ENCODE measurements around the gene PRLH. TPM values are rescaled to one million over a fixed set of nuclear protein-coding genes. Genes with fewer than 3 reads are reported as not detected.

Gene PRLH
- total and polyA plus RNA-seq, 2 of the 13 experiments (the other 11 are each of a cell fraction or from before 2014, with no cell fraction given): not detected

DNA sequence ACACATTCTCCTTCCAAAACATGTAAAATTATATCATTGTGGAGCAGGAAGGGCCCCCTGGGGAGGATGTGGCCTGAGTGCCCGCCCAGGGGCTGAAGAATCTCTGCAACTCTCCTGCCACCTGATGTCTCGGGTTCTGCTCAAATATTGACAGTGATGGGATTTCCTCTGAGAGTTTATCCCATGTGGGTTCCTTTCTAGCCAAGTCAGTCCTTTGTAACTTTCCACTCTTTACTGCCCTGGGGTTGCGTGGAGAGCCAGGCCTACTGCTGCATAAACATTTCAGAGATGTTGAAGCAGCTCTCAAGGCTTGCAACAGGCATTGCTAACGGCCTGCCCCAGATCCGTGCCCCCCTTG lies 28.1 kb downstream of the PRLH start (continued):
- TF ChIP-seq, protein P1, sequence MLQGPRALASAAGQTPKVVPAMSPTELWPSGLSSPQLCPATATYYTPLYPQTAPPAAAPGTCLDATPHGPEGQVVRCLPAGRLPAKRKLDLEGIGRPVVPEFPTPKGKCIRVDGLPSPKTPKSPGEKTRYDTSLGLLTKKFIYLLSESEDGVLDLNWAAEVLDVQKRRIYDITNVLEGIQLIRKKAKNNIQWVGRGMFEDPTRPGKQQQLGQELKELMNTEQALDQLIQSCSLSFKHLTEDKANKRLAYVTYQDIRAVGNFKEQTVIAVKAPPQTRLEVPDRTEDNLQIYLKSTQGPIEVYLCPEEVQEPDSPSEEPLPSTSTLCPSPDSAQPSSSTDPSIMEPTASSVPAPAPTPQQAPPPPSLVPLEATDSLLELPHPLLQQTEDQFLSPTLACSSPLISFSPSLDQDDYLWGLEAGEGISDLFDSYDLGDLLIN (CRISPR knock-in tag; IDR thresholded peaks at IDR 0.05; ENCODE audit: borderline replicate concordance): no peak
- TF ChIP-seq SIN3A (IDR thresholded peaks at IDR 0.05; ENCODE audit: borderline replicate concordance, low read depth, low read length): 0 out of 2 replicates have a peak, but pooled peaks have one; percentile 49
- no peak for TF ChIP-seq ZNF773 (CRISPR knock-in tag; IDR thresholded peaks at IDR 0.05; ENCODE audit: borderline replicate concordance)
- TF ChIP-seq, protein P2, sequence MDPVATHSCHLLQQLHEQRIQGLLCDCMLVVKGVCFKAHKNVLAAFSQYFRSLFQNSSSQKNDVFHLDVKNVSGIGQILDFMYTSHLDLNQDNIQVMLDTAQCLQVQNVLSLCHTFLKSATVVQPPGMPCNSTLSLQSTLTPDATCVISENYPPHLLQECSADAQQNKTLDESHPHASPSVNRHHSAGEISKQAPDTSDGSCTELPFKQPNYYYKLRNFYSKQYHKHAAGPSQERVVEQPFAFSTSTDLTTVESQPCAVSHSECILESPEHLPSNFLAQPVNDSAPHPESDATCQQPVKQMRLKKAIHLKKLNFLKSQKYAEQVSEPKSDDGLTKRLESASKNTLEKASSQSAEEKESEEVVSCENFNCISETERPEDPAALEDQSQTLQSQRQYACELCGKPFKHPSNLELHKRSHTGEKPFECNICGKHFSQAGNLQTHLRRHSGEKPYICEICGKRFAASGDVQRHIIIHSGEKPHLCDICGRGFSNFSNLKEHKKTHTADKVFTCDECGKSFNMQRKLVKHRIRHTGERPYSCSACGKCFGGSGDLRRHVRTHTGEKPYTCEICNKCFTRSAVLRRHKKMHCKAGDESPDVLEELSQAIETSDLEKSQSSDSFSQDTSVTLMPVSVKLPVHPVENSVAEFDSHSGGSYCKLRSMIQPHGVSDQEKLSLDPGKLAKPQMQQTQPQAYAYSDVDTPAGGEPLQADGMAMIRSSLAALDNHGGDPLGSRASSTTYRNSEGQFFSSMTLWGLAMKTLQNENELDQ (CRISPR knock-in tag; IDR thresholded peaks at IDR 0.05; ENCODE audit: borderline replicate concordance): no peak
- peak; percentile 79 for TF ChIP-seq SAP130 (CRISPR knock-in tag; IDR thresholded peaks at IDR 0.05; ENCODE audit: low read depth)
- no peak for TF ChIP-seq ZUFSP (CRISPR knock-in tag; IDR thresholded peaks at IDR 0.05; ENCODE audit: borderline replicate concordance)
- TF ChIP-seq, protein P3, sequence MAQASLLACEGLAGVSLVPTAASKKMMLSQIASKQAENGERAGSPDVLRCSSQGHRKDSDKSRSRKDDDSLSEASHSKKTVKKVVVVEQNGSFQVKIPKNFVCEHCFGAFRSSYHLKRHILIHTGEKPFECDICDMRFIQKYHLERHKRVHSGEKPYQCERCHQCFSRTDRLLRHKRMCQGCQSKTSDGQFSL (CRISPR knock-in tag; IDR thresholded peaks at IDR 0.05): no peak
- peak; percentile 59; the same call in 1 of the 2 replicates for TF ChIP-seq NCOA2 (CRISPR knock-in tag; IDR thresholded peaks at IDR 0.05)
- TF ChIP-seq CREB1 (IDR thresholded peaks at IDR 0.05): no peak
- TF ChIP-seq CREB1 (CRISPR knock-in tag; IDR thresholded peaks at IDR 0.05): no peak
- TF ChIP-seq, protein P4, sequence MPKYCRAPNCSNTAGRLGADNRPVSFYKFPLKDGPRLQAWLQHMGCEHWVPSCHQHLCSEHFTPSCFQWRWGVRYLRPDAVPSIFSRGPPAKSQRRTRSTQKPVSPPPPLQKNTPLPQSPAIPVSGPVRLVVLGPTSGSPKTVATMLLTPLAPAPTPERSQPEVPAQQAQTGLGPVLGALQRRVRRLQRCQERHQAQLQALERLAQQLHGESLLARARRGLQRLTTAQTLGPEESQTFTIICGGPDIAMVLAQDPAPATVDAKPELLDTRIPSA (CRISPR knock-in tag; IDR thresholded peaks at IDR 0.05; ENCODE audit: borderline replicate concordance): no peak
- TF ChIP-seq TARDBP (CRISPR knock-in tag; IDR thresholded peaks at IDR 0.05): no peak; the same call in 1 of the 2 replicates
- TF ChIP-seq ZNF510 (CRISPR knock-in tag; IDR thresholded peaks at IDR 0.05; ENCODE audit: low read depth): 0 out of 2 replicates have a peak, but pooled peaks have one; percentile 4
- no peak for TF ChIP-seq ZNF383 (CRISPR knock-in tag; IDR thresholded peaks at IDR 0.05; ENCODE audit: borderline replicate concordance)
- peak; percentile 32; the same call in 1 of the 2 replicates for TF ChIP-seq SMYD3 (CRISPR knock-in tag; IDR thresholded peaks at IDR 0.05)
- 0 out of 2 replicates have a peak, but pooled peaks have one; percentile 39 for TF ChIP-seq POGZ (CRISPR knock-in tag; IDR thresholded peaks at IDR 0.05)
- no peak for TF ChIP-seq TMF1 (CRISPR knock-in tag; IDR thresholded peaks at IDR 0.05; ENCODE audit: low read depth)
- TF ChIP-seq KAT8 (CRISPR knock-in tag; IDR thresholded peaks at IDR 0.05): no peak
- TF ChIP-seq U2AF1 (optimal IDR thresholded peaks at IDR 0.05; ENCODE audit: low read depth, low read length): peak; percentile 19
- TF ChIP-seq ZBTB7B (CRISPR knock-in tag; IDR thresholded peaks at IDR 0.05): peak; percentile 86
- no peak for TF ChIP-seq ZNF83 (CRISPR knock-in tag; IDR thresholded peaks at IDR 0.05; ENCODE audit: borderline replicate concordance)
- TF ChIP-seq ZNF317 (CRISPR knock-in tag; IDR thresholded peaks at IDR 0.05): no peak; the same call in 1 of the 2 replicates
- no peak for TF ChIP-seq TAF1 (CRISPR knock-in tag; IDR thresholded peaks at IDR 0.05)
- no peak for TF ChIP-seq KLF15 (CRISPR knock-in tag; IDR thresholded peaks at IDR 0.05; ENCODE audit: borderline replicate concordance)
- no peak for TF ChIP-seq MAFG (CRISPR knock-in tag; IDR thresholded peaks at IDR 0.05)
- no peak for TF ChIP-seq MAFF (IDR thresholded peaks at IDR 0.05; ENCODE audit: low read depth, low read length)
- TF ChIP-seq MZF1 (CRISPR knock-in tag; IDR thresholded peaks at IDR 0.05; ENCODE audit: borderline replicate concordance): no peak
